HT-29 (cell line): Measurements from ENCODE around the gene NIN. TPM values are rescaled to one million over a fixed set of nuclear protein-coding genes. Genes with fewer than 3 reads are reported as not detected.

ENCODE experiments used
- DNase-seq: peaks from one replicate; pipeline ENCODE4 v3.0.0-alpha.2; 2015; ENCODE audit warnings: low spot score
- total RNA-seq: library from RNA; depleted of rRNA; stranded (reverse); fragments of >200 nt; shearing (Covaris generic); gene quantifications from 2 replicates; pipeline ENCODE4 v1.2.3, GENCODE V29; 2014

The NIN gene
- total RNA-seq, 1 experiment from 2014 or later, result 5.9 TPM

GRCh38 chr14:50763382-50764007 is 67.5 kb downstream of the NIN start:
- peak; percentile 29 for DNase-seq

- no peak for DNase-seq
Measured at GRCh38 chr14:50762931-50763300, 68.0 kb downstream of the NIN start.

- no peak for DNase-seq
Measured at GRCh38 chr14:50762001-50762930, 68.7 kb downstream of the NIN start.

- DNase-seq, result no peak
Measured at GRCh38 chr14:50759800-50760543, 71.0 kb downstream of the NIN start.

- DNase-seq, result no peak
Measured at GRCh38 chr14:50758945-50759344, 72.0 kb downstream of the NIN start.

- DNase-seq, result no peak
Measured at GRCh38 chr14:50758305-50758704, 72.7 kb downstream of the NIN start.

- no peak for DNase-seq
Measured at GRCh38 chr14:50757702-50758101, 73.3 kb downstream of the NIN start.

GRCh38 chr14:50756300-50756699 is 74.7 kb downstream of the NIN start:
- no peak for DNase-seq

GRCh38 chr14:50750323-50750722 is 80.6 kb downstream of the NIN start:
- no peak for DNase-seq

- no peak for DNase-seq
Measured at GRCh38 chr14:50745401-50746058, 85.4 kb downstream of the NIN start.

- DNase-seq, result no peak
Measured at GRCh38 chr14:50744231-50744630, 86.7 kb downstream of the NIN start.

GRCh38 chr14:50741567-50741966 is 89.4 kb downstream of the NIN start:
- DNase-seq, result peak; percentile 18

- DNase-seq, result no peak
Measured at GRCh38 chr14:50740856-50741255, 90.1 kb downstream of the NIN start.

- no peak for DNase-seq
Measured at GRCh38 chr14:50739186-50739585, 91.8 kb downstream of the NIN start.

GRCh38 chr14:50736932-50737419 is 94.0 kb downstream of the NIN start:
- no peak for DNase-seq

- DNase-seq, result peak; percentile 13
Measured at GRCh38 chr14:50734950-50735695, 95.8 kb downstream of the NIN start.

GRCh38 chr14:50733494-50733893 is 97.5 kb downstream of the NIN start:
- DNase-seq, result no peak

GRCh38 chr14:50728836-50729235 is 102.1 kb downstream of the NIN start:
- DNase-seq, result no peak

GRCh38 chr14:50726372-50727107 is 104.4 kb downstream of the NIN start:
- DNase-seq, result no peak

- DNase-seq, result no peak
Measured at GRCh38 chr14:50725761-50726160, 105.2 kb downstream of the NIN start.
